GM15510 (cell line): ENCODE data around the gene ARL4D.

Source experiments
- POLR2A ChIP-seq: IDR thresholded peaks from 3 replicates; pipeline ENCODE4 v1.6.1; 2011; ENCODE audit warnings: borderline replicate concordance; ENCODE audit not compliant: insufficient read length; ENCODE audit errors: extremely low read depth

Gene ARL4D

DNA sequence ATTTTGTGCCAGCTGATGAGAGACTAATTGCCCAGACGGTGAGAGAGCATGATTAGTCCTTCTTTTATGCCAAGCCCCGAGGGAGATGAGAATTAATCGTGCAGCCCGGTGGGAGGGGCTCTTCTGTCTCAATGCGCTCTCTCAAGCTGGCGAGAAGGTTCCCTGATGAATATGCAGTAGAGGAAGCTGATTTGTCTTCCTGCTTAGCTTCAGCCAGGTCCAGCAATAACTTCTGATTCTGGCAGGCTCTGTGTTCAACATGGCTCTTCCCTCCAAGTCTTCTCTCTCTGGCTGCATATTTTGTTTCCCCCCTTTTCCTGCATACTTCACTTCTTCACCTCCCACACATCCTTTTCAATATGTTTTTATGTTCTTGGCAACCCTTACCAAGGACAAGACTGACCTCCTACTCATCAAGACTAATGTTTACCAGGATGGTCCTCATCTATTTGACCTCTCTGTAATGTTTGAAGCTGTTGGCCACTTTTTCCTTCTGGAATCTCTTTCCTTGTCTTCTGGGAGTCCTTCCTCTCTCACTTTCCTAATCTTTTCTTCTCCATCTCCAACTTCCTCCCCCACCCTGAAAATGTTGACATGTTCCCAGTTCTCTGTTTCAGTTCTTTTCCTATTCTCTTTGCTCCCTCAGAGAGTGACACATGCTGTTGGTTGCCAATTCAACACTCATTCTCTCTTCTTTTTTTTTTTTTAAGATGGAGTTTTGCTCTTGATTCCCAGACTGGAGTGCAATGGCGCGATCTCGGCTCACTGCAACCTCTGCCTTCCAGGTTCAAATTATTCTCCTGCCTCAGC lies 33.1 kb downstream of the ARL4D start:
- no peak for TF ChIP-seq POLR2A

DNA sequence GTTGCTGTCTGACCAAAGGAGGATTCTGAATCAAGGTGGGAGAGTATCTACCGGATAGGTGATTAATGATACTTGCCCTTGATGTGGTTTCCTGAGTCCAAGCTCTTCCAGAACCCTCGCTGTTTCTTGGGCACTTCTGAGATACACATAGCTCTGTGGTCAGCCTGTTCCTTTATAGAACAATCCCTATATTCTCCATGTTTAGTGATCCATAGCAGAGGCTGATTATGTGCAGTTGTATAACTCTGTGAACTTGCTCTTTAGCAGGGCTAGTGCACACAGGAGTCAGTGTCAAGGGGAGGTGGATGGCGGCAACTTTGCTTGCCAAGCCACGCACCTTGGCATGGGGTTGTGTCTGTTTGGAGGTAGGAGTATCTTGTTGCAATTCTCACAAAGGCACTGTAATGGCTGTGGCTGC lies 36.1 kb downstream of the ARL4D start:
- no peak for TF ChIP-seq POLR2A

DNA sequence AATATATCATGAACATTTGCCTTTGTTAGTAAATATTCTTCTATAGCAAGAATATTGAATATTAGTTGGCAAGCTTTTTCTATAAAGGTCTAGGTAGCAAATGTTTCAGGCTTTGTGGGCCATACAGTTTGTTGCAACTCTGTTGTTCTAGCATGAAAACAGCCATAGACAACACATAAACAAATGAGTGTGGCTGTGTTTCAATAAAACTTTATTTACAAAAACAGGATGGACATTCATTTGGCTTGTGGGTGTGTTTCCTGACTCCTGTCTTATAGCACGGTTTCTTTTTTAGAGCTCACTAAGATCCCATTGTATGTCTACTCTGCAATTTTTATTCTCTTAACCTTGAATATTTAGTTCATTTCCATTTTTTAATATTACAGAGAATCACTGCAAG lies 39.0 kb downstream of the ARL4D start:
- no peak for TF ChIP-seq POLR2A

DNA sequence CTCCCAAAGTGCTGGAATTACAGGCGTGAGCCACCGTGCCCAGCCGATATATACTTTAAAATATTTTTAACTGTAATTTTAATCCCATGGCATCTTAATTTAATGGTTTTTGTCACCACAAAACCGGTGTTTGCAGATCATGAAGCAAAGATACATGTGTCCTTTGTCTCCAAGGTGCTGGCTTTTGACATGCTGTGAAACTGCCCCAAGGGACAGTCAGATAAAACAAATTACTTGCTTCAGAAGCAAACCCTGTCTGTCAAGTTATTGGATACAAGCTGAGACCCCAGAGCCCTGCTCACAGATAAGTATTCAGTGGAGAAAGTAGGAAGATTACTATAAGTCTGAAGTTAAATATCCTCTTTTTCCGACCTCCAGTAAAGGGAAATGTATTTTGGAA lies 39.8 kb downstream of the ARL4D start:
- TF ChIP-seq POLR2A = no peak

DNA sequence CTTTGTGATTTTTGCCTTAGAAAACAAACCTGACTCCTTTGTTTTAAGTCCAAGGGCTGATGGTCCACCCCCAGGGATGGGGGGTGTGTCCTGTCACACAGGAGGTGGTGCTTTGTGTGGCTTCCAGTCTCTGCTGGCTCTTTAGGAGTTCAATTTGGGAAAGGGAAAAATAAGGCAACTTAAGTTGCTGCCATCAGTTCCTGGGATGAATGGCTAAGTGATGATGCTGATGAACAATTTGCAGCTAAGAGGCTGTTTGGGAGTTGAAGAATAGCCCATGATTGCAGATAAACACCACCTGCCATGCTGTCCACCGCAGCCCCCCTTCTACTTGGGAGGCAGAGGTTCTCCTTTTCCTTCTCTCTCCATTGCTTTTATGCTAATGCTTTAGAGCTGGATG lies 40.2 kb downstream of the ARL4D start:
- no peak for TF ChIP-seq POLR2A

DNA sequence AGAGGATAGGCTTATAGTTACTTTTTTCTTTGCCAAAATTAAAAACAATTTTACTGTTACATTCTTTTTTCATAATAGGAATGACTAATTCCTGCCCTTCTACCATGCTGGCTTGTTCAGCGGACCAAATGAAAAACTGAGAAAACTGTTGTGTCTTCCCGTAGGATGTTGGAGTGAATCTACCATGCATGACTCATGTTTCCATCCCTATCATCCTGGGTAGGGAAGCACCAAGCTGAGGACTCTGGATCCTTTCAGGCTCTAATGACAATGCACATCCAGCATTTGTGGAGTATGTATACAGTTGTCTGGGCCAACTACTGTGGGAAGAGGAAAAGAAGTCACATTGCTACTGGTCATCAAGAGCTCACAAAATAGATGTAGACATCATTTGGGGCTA lies 43.9 kb downstream of the ARL4D start:
- no peak for TF ChIP-seq POLR2A

DNA sequence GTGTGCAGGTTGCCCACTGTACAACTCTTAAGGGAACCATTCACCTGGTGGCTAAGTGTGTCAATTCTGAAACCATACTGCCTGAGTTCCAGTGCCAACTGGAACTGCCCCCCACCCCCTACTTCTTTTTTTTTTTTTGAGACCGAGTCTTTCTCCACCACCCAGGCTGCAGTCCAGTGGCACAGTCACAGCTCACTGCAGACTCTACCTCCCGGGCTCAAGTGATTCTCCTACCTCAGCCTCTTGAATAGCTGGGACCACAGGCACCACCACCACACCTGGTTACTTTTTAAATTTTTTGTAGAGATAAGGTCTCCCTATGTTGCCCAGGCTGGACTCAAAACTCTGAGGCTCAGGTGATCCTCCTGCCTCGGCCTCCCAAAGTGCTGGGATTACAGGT lies 44.6 kb downstream of the ARL4D start:
- TF ChIP-seq POLR2A = no peak

DNA sequence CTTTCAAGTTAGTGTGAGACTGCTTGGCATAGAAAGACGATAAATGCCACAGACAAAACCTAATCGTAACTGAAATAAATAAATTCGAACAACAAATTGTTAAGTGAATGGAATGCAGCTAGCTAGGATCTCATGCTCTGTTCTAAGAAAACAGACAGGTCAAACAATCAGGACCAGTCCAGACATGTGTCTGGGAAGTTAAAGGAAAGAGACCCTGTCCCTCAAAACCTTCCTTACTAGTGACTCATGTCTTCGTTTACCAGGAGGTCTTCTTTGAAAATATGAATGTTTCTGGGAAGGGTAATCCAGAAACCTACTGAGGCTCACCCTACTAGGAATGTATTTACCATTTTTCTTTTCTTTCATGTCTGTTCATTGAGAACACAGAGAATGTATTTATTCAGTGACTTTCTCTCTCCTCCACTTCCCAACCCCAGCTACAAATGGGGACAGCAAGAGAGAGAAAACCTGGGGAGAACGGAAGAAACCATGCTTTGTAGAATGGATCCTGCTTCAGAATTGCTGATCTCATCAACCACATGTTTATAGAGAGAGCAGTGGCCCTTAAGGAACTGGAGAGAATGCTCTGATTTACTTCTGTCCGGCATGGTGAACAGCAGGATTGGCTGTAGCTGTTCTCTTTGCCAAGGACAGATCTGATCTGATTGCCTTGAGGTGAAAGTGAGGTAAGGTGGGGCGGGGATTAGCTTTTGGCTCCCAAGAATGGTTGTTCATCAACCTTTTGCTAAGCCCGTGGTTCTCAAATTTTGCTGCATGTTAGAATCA lies 45.6 kb downstream of the ARL4D start:
- TF ChIP-seq POLR2A = no peak

DNA sequence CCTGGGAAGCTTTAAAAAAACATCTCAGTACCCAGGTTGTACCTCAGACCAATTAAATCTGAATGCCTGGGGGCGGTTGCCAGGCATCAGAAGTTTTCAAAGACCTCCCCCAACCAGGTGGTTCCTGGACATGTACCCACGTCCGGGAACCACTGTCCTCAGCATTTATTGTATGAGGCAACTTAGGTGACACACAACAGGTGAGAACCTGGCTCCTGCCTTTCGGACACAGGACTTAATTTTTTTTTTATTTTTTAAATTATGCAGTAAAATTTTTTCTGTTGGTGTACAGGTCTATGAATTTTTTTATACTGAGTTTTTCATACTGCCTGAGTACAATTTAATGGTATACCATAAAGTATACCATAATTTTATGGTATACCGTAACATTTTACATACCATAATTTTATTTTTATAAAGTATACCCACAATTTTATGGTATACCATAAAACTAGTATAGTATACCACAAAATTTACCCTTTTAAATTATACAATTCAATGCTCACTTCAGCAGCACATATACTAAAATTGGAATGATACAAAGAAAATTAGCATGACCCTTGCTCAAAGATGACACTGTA lies 46.3 kb downstream of the ARL4D start:
- no peak for TF ChIP-seq POLR2A

DNA sequence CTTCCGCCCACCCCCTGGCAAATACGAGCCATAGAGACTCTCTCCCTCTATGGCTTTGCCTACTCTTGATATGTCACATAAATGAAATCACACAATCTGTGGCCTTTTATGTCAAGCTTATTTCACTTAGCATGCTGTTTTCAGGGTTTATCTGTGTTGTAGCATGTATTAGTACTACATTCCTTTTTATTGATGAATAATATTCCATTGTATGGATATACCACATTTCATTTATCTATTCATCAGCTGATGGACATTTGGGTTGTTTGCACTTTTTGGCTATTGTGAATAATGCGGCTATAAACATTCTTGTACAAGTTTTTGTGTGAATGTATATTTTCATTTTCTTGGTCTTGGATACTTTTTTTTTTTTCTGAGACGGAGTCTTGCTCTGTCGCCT lies 48.0 kb downstream of the ARL4D start:
- no peak for TF ChIP-seq POLR2A

DNA sequence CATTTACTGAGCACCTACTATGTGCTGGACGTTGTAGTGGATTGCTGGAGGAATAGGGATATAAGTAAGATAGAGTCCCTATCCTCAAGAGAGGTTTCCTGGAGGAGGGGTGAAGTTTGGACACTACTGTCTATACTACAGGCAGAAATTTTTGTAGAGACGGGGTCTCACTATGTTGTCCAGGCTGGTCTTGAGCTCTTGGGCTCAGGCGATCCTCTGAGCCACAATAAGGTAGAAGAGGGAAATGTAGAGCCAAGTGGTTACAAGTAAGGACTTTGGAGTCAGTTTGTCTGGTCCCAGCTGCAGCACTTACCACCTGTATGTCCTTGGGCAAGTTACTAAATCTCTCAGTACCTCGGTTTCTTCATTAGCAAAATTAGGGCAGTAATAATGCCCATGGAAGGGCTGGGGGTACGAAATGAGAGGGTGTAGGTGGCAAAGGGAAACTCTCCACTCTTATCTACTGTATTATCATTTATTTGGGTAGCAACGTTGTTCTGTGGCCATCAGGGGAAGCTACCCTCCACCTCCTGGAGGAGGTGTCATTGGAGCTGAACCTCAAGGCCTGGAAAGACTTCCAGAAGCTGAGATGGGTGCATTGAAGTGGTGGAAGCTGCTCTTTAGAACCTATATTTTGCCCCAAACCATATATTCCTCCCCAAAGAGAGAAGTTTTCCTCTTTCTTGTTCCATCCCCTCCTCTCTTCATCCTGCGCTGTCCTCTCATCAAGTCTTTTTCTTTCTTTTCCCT lies 50.1 kb downstream of the ARL4D start:
- no peak for TF ChIP-seq POLR2A

DNA sequence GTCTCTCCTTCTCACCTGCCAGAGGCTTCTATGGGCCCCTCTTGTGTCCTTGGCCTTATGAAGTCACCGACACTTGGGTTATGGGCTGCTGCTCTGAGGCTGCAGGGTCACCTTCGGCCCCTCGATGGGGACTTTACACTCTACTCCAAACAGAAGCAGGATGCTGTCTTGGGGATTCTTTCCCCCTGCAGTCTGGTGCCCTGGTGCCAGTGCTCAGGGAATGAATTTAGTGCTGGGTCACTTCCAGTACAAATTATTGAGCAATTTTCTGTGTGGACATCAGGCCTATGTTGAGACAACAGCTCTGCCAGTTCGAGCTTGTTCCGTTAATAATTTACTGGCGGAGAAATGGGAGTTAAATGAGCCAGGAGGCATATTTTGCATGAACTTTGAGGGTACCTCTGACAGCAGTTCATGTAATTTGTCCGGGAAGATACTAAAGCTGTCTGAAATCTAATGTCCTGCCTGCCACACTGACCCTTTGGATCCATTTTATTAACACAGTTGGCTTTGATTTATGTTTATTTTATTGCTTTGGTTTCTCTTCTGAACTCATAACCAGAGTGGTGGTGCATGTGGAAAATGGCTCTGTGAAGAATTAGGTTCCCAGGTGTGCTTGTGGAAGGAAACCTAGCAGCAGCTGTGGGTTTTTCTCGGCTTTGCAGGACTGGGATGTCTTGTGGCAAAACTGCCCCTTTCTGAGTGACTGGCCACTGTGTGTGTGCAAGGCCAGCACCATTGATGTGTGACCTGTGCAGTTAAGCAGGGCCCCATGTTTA lies 50.9 kb downstream of the ARL4D start:
- no peak for TF ChIP-seq POLR2A
